Heart right ventricle (tissue), 16 donors: ENCODE results near the gene FAM25G. TPM values are rescaled to one million over a fixed set of nuclear protein-coding genes. Genes with fewer than 3 reads are reported as not detected.

Experiments used
- ATAC-seq, 8 donors: fragments of 200-7000 bp; cut with Tn5 transposase; one replicate each; pipeline ENCODE4 v1.9.1; 2020; ENCODE audit warnings: mild to moderate bottlenecking in 8 of 8, moderate library complexity in 8 of 8, moderate number of reproducible peaks in 1 of 8
- DNase-seq, 2 donors: peaks; one replicate each; pipeline ENCODE4 v3.0.0-alpha.2; 2020
- H3K27ac ChIP-seq, 10 donors: fragments of 200-600 bp; sonication (generic) in 2 of 10; one replicate each; pipeline versions ENCODE4 v1.5.0 to v1.8.0; 2020 to 2022; ENCODE audit warnings: mild to moderate bottlenecking in 3 of 10
- H3K27me3 ChIP-seq, 7 donors: fragments of 200-600 bp; one replicate each; pipeline ENCODE4 v1.8.0; 2021 to 2022; ENCODE audit warnings: mild to moderate bottlenecking in 2 of 7
- H3K36me3 ChIP-seq, 9 donors: fragments of 200-600 bp; sonication (generic) in 1 of 9; one replicate each; pipeline versions ENCODE4 v1.5.0 to v1.8.0; 2020 to 2022; ENCODE audit warnings: mild to moderate bottlenecking in 2 of 9
- H3K4me1 ChIP-seq, 9 donors: fragments of 200-600 bp; sonication (generic) in 1 of 9; one replicate each; pipeline versions ENCODE4 v1.5.0 to v1.8.0; 2020 to 2022; ENCODE audit warnings: mild to moderate bottlenecking in 4 of 9
- H3K4me3 ChIP-seq, 10 donors: fragments of 200-600 bp; sonication (generic) in 2 of 10; one replicate each; pipeline versions ENCODE4 v1.5.0 to v1.8.0; 2020 to 2022; ENCODE audit warnings: mild to moderate bottlenecking in 7 of 10, moderate library complexity in 2 of 10
- H3K9me3 ChIP-seq, 11 donors: fragments of 200-600 bp in 10 of 11; sonication (generic) in 2 of 11; one replicate each; pipeline versions ENCODE4 v1.5.0 to v1.8.0; 2013 to 2022; ENCODE audit warnings: mild to moderate bottlenecking in 2 of 11, control low read depth in 1 of 11, moderate library complexity in 1 of 11
- CTCF ChIP-seq, 9 donors: fragments of 200-600 bp; sonication (generic) in 2 of 9; IDR thresholded peaks; one replicate each; pipeline versions ENCODE4 v1.5.0 to v1.8.0; 2021 to 2022; ENCODE audit warnings: antibody characterized with exemption in 9 of 9, mild to moderate bottlenecking in 5 of 9, moderate library complexity in 1 of 9
- WGBS, 2 donors: extraction: QIAGEN DNeasy Blood & Tissue Kit; methylation state at CpG; one replicate each; pipeline ENCODE4 v1.1.7; 2013; ENCODE audit warnings: inconsistent platforms in 1 of 2; 5-methylcytosine and 5-hydroxymethylcytosine counted together
- intact Hi-C, 10 donors: fragments of 100-400 bp; cut with DNase I; formaldehyde crosslinking; loops; one replicate each; pipeline versions ENCODE4 v1.11.1 to v1.14.2; 2022
- polyA plus RNA-seq, 2 donors: library from polyadenylated mRNA; stranded (reverse); fragments of 200-250 nt; gene quantifications; one replicate each; pipeline ENCODE4 v1.2.3, GENCODE V29; 2013
- total RNA-seq, 10 donors: library from RNA; stranded (reverse); fragmentation: NEBNext Ultra II Directional in 3 of 10; extraction: Animal tissue kit (Norgen Biotek cat#: 25700) in 3 of 10; gene quantifications; one replicate each; pipeline versions ENCODE4 v1.2.1 to v1.2.4, GENCODE V29; 2021 to 2023
- donor health status: Arrhythmogenic right ventricular cardiomyopathy.
- donor health status: ischemic (EF 13 %, LVEDD 7.1; RV severe dilation, severe dysfunction).
- donor health status: healthy with polysubstance abuse.
- donor health status: DM: no; HTN: yes; CAD: no.
- donor health status: DM: no; HTN: no; CAD: no.
- donor health status: ischemic (EF 25% LVEDD 6.9; RV normal size, moderate dysfunction).
- donor health status: ischemic (EF 25% LVEDD 5.7; RV mildly dilated, moderate dysfunction).
- donor health status: healthy.
- donor health status: DM: yes; HTN: yes; CAD: no.
- donor health status: Ischemic cardiomyopathy.
- donor health status: ischemic (EF 35%, LVEDD 5.7; RV mildly dilated, moderate dysfunction).
- donor health status: nonischemic (EF 11% LVEDD 7.7; RV severe dilation, severe dysfunction).
- donor health status: DM: yes; HTN: yes; CAD: no.
- donor health status: PGD.
- donor health status: ischemic (EF 29% LVEDD 5.4; RV normal size, mild dysfunction).
- donor health status: nonischemic (EF 23%, LVEDD 6.1; RV moderate dilation, normal function).

The FAM25G gene
- total and polyA plus RNA-seq, 12 donors: not detected

DNA sequence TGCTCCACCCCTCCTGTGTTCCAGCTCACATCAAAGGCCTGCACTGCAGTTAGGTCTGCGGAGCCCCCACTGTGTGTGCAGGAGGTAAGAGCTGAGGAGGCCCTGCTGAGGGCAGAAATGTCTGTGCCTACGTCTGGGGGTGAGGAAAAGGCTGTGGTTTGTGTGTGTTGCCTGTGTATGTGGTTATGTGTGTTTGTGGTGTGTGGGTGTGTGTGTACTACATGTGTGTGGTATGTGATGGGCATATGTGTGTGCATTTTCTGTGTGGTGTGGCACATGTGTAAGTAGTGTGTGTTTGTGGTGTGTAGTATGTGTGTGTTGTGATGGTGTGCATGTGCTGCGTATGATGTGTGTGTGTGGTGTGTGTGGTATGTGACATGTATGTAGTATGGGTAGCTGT, 43.8 kb downstream of the FAM25G start:
- Histone ChIP-seq H3K27me3 (peaks cover 0 to 5% (median 0%) of the 10 kb centered on the region in 7 donors), H3K4me3 (no peak overlapping the region), H3K27ac (no peak overlapping the region), H3K36me3 (no peaks in the 10 kb centered on the region), H3K4me1 (no peaks in the 10 kb centered on the region), H3K9me3 (peaks cover 0 to 27% (median 10%) of the 10 kb centered on the region in 11 donors)
- DNase-seq: no peak
- intact Hi-C loops: no loop called here
- TF ChIP-seq CTCF (IDR thresholded peaks at IDR 0.05): no peak
- ATAC-seq: peak in 1 of 8 donors; percentile 17
- 85 to 86% methylated on average over 3 of the region's 3 CpGs for WGBS, 2 donors

DNA sequence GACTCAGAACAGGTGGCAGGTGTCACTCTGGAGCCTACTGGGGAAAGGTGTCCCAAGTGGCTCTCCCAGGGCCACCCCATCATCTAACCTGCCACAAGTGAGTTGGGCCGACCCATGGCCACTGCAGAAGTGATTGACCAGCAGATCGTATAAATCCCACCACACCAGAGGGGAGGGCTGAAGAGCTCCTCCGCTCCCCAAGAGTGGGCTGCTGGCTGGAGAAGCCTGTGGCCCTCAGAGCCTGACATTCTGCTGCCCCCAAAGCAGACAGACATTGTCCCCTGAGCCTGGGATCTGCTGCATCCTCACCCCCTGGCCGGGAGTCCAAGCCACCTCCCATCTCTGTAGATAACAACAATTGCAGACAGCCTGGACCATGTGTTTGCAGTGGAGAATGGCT, 44.3 kb downstream of the FAM25G start:
- 78 to 86% methylated on average over 4 of the region's 4 CpGs for WGBS, 2 donors
- no peak overlapping the region for H3K27ac ChIP-seq
- no peaks in the 10 kb centered on the region for H3K4me1 ChIP-seq
- H3K27me3 ChIP-seq: peaks cover 0 to 2% (median 0%) of the 10 kb centered on the region in 7 donors
- H3K9me3 ChIP-seq: peaks cover 0 to 27% (median 10%) of the 10 kb centered on the region in 11 donors
- no peak overlapping the region for H3K4me3 ChIP-seq
- intact Hi-C loops: no loop called here
- TF ChIP-seq CTCF (IDR thresholded peaks at IDR 0.05): no peak
- DNase-seq: no peak
- H3K36me3 ChIP-seq: no peaks in the 10 kb centered on the region
- no peak for ATAC-seq

DNA sequence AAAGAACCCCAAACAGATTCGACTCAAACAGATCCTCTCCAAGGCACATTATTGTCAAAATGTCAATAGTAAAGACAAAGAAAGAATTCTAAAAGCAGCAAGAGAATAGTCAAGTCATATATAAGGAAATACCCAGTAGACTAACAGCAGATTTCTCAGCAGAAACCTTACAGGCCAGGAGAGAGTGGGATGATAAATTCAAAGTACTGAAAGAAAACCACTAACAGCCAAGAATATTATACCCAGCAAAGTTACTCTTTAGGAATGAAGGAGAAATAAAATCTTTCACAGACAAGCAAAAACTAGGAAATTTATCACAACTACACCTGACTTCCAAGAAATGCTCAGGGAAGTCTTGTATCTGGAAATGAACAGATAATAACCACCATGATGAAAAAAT, 45.8 kb downstream of the FAM25G start:
- DNase-seq (no peak), ATAC-seq (no peak)
- no peaks in the 10 kb centered on the region for H3K36me3 ChIP-seq
- peaks cover 0 to 27% (median 10%) of the 10 kb centered on the region in 11 donors for H3K9me3 ChIP-seq
- H3K27me3 ChIP-seq: peaks cover 0 to 12% (median 0%) of the 10 kb centered on the region in 7 donors
- no peak for TF ChIP-seq CTCF (IDR thresholded peaks at IDR 0.05)
- intact Hi-C loops: no loop called here
- 82 to 85% methylated on average over 1 of the region's 1 CpG for WGBS, 2 donors
- H3K4me1 ChIP-seq: no peaks in the 10 kb centered on the region
- H3K4me3 ChIP-seq: no peak overlapping the region
- H3K27ac ChIP-seq: no peak overlapping the region

GRCh38 chr10:47444047-47444446, 47.5 kb downstream of the FAM25G start:
- DNase-seq (no peak), ATAC-seq (no peak)
- WGBS, 2 donors: 68 to 79% methylated on average over 2 of the region's 2 CpGs
- H3K9me3 ChIP-seq: peaks cover 0 to 27% (median 10%) of the 10 kb centered on the region in 11 donors
- no peak overlapping the region for H3K27ac ChIP-seq
- no peak overlapping the region for H3K4me3 ChIP-seq
- peaks cover 0 to 17% (median 0%) of the 10 kb centered on the region in 7 donors for H3K27me3 ChIP-seq
- no peak for TF ChIP-seq CTCF (IDR thresholded peaks at IDR 0.05)
- intact Hi-C loops: no loop called here
- no peaks in the 10 kb centered on the region for H3K36me3 ChIP-seq
- no peaks in the 10 kb centered on the region for H3K4me1 ChIP-seq
